Transverse colon (tissue), 4 donors: Measurements from ENCODE around the gene FOXP1.

Source experiments
- CTCF ChIP-seq, 5 experiments: fragments of 200-600 bp in 3 of 5; fragments of 450-650 bp in 2 of 5; sonication (generic) in 3 of 5; IDR thresholded peaks; 1 replicate in 2 of 5; 2 replicates in 3 of 5; pipeline ENCODE4 v1.5.1; 2016 to 2017; ENCODE audit warnings: antibody characterized with exemption in 5 of 5, inconsistent platforms in 3 of 5, mild to moderate bottlenecking in 2 of 5, moderate library complexity in 1 of 5
- POLR2A ChIP-seq: fragments of 450-650 bp; IDR thresholded peaks from one replicate; pipeline ENCODE4 v1.6.1; 2016; ENCODE audit warnings: antibody characterized with exemption, mild to moderate bottlenecking, moderate library complexity
- POLR2AphosphoS5 ChIP-seq, 3 donors: sonication (generic); formaldehyde crosslinking; IDR thresholded peaks; one replicate each; pipeline ENCODE4 v1.6.1; 2016; ENCODE audit warnings: antibody characterized with exemption in 3 of 3

DNA sequence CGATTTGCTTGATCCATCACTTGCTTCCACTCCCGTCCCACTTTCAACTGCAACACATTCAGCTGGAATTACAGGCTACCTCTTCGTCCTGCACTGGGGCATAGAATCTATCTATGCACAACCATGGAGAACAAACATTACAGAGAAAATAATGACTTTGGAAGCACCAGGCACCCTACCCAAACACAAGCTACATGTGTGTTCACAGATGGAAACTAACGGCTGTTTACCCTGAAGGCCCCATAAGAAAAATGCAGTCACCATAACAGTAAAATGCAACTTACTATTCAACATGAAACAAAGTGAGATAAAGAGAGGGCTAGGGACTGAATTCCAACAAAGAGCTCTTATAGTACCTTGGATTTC lies 496.8 kb downstream of the FOXP1 start:
- no peak for TF ChIP-seq CTCF (IDR thresholded peaks at IDR 0.05)
- TF ChIP-seq POLR2AphosphoS5 (IDR thresholded peaks at IDR 0.05) = no peak
- TF ChIP-seq POLR2A = no peak
